Breast epithelium (tissue), 4 donors: ENCODE results near the gene LSM10. TPM values are rescaled to one million over a fixed set of nuclear protein-coding genes. Genes with fewer than 3 reads are reported as not detected.

Source experiments
- DNase-seq, 2 donors: peaks; one replicate each; pipeline ENCODE4 v3.0.0-alpha.2; 2019; ENCODE audit warnings: low spot score in 2 of 2
- H3K27ac ChIP-seq, 2 donors: fragments of 200-600 bp; sonication (generic) in 1 of 2; one replicate each; pipeline ENCODE4 v1.5.1; 2016 to 2019; ENCODE audit warnings: mild to moderate bottlenecking in 1 of 2
- H3K27me3 ChIP-seq, 2 donors: fragments of 200-600 bp; sonication (generic) in 1 of 2; one replicate each; pipeline versions ENCODE4 v1.5.1 to v1.6.0; 2017 to 2019; ENCODE audit warnings: control low read depth in 1 of 2, mild to moderate bottlenecking in 1 of 2
- H3K36me3 ChIP-seq: fragments of 200-600 bp; one replicate; pipeline ENCODE4 v1.5.1; 2019
- H3K4me1 ChIP-seq, 2 donors: fragments of 200-600 bp; sonication (generic); one replicate each; pipeline ENCODE4 v1.5.1; 2016 to 2019; ENCODE audit warnings: control low read depth in 1 of 2
- H3K4me3 ChIP-seq, 3 donors: fragments of 200-600 bp; sonication (generic); 1 replicate in 2 of 3; 2 replicates in 1 of 3; pipeline ENCODE4 v1.5.1; 2016 to 2019; ENCODE audit warnings: mild to moderate bottlenecking in 3 of 3, moderate library complexity in 2 of 3
- H3K9me3 ChIP-seq, 2 donors: fragments of 200-600 bp; sonication (generic) in 1 of 2; one replicate each; pipeline ENCODE4 v1.5.1; 2016 to 2019; ENCODE audit warnings: control low read depth in 1 of 2
- POLR2A ChIP-seq: fragments of 450-650 bp; IDR thresholded peaks from one replicate; pipeline ENCODE4 v1.6.1; 2016; ENCODE audit warnings: antibody characterized with exemption, mild to moderate bottlenecking, moderate library complexity
- POLR2AphosphoS5 ChIP-seq, 3 donors: sonication (generic); formaldehyde crosslinking; IDR thresholded peaks; one replicate each; pipeline ENCODE4 v1.6.1; 2017; ENCODE audit warnings: antibody characterized with exemption in 3 of 3
- intact Hi-C: fragments of 100-400 bp; cut with DNase I; formaldehyde crosslinking; loops from one replicate; pipeline ENCODE4 v1.15.1; 2023; ENCODE audit warnings: low total_unique reads
- total RNA-seq, 3 donors: library from RNA; depleted of rRNA; stranded (reverse); fragments of >200 nt; gene quantifications; one replicate each; pipeline ENCODE4 v1.1.0, GENCODE V29; 2016
- TF ChIP-seq, protein P1 (sequence below), 3 donors: fragments of 450-650 bp; IDR thresholded peaks; one replicate each; pipeline ENCODE4 v1.5.1; 2016 to 2017; ENCODE audit warnings: antibody characterized with exemption in 3 of 3, mild to moderate bottlenecking in 3 of 3, moderate library complexity in 3 of 3

The LSM10 gene
- total RNA-seq, 3 donors from 2014 or later, result 31.8 to 49.5 (median 39.7) TPM

DNA sequence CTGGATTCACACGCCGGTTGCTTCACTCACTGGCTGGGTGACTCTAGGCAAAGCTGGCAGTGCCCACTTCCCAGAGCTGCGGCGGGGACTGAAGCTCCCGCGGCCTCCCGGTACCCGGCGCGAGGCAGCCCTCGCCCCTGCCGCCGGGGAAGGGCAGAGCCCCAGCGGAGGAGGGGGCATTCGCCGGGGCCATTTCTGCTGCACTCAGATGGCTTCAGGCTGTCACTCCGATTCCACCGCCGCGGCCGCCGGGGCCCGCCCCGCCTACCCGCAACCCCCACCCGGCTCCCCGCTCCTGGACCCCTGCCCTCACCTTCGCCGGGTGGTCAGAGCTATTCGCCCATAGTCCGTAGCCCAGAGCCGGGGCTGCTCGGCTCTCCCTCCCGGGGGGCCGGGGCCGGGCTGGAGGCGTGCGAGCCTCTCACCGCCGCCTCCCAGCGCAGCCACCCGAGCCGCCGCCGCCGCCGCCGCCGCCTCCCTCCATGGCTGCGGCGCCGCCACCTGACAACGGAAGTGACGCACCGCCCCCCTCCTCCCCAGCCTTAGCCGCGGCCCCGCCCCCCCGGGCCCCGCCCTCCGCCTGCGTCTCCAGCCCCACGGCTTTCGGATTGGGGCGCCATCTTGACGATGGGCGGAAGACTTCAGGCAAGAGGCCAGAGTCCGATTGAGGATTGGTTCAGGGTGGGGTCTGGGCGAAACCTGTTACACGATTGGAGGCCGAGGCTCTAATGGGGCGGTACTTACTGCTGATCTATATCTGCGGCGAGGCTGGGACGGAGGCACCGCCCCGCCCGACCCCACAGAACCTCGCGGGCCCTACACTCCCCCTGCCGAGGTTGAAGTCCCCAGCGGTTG is 12.1 kb downstream of the LSM10 start, which contains the start of gene STK40:
Gene STK40, minus strand, starts transcription at position 515 of the 855 bp plus-strand sequence. CDS start 24,592 bp downstream, outside the sequence.
- Histone ChIP-seq H3K36me3 (no peaks in the 10 kb centered on the region), H3K4me3 (peak within 1 kb of the TSS; percentile 68 to 92 (median 85)), H3K27me3 (no peaks in the 10 kb centered on the region), H3K27ac (peak within 1 kb of the TSS; percentile 98 to 99), H3K4me1 (peaks cover 2 to 32% of the 10 kb centered on the region in 2 donors), H3K9me3 (no peaks in the 10 kb centered on the region)
- TF ChIP-seq, protein P1, sequence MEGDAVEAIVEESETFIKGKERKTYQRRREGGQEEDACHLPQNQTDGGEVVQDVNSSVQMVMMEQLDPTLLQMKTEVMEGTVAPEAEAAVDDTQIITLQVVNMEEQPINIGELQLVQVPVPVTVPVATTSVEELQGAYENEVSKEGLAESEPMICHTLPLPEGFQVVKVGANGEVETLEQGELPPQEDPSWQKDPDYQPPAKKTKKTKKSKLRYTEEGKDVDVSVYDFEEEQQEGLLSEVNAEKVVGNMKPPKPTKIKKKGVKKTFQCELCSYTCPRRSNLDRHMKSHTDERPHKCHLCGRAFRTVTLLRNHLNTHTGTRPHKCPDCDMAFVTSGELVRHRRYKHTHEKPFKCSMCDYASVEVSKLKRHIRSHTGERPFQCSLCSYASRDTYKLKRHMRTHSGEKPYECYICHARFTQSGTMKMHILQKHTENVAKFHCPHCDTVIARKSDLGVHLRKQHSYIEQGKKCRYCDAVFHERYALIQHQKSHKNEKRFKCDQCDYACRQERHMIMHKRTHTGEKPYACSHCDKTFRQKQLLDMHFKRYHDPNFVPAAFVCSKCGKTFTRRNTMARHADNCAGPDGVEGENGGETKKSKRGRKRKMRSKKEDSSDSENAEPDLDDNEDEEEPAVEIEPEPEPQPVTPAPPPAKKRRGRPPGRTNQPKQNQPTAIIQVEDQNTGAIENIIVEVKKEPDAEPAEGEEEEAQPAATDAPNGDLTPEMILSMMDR (IDR thresholded peaks at IDR 0.05), result no peak
- TF ChIP-seq POLR2AphosphoS5 (IDR thresholded peaks at IDR 0.05), result peak in 1 of 3 donors; percentile 69
- TF ChIP-seq POLR2A, result no peak
- peak; percentile 98 to 99 for DNase-seq
- intact Hi-C loops, result no loop called here

DNA sequence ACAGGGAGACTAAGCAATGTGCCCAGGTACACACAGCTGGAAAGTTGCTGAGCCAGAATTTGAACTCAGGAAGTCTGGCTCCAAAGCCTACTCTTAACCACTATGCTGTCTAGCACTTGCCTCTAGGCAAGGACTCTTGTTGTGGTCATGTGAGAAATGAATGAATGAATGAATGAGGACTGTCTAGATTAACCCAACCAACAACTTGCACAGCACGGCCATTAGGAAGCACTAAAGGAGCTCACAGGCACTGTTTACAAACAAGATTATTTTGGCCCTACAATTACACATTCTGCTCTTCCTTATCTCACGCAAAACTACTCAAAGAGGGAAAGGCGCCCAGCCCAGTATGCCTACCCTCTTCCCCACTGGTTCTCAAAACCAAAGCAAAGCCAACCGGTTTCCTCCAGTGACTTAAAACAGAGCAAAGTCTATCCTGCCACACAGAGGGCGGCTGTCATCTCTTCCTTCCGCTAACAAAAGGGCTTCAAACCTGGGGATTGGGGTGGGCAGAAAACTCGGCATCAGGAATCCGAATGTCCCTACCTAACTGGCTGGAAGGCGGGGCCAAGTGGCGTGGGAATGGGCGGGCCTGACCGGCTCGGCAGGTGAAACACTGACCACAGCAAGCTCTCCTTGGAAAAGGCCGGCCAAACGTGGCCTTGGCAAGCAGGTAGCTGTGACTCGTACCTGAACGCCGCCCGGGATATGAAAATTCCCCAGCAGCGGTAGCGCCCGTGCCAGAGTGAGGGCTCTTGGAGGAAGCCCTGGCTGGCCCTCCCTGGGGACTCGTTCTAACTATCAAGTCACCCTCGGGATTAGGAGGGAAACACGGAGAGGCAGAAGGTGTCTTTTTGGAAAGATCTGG is 12.9 kb downstream of the LSM10 start:
- Histone ChIP-seq H3K4me1 (peaks cover 2 to 32% of the 10 kb centered on the region in 2 donors), H3K36me3 (no peaks in the 10 kb centered on the region), H3K27ac (peak overlapping the region; percentile 98 to 99), H3K27me3 (no peaks in the 10 kb centered on the region), H3K9me3 (no peaks in the 10 kb centered on the region), H3K4me3 (peak overlapping the region; percentile 68 to 92 (median 85))
- intact Hi-C loops, result no loop called here
- DNase-seq, result peak; percentile 87 to 88
- TF ChIP-seq, protein P1 (IDR thresholded peaks at IDR 0.05), result no peak
- no peak for TF ChIP-seq POLR2A
- TF ChIP-seq POLR2AphosphoS5 (IDR thresholded peaks at IDR 0.05), result peak in 2 of 3 donors; percentile 11 to 42

DNA sequence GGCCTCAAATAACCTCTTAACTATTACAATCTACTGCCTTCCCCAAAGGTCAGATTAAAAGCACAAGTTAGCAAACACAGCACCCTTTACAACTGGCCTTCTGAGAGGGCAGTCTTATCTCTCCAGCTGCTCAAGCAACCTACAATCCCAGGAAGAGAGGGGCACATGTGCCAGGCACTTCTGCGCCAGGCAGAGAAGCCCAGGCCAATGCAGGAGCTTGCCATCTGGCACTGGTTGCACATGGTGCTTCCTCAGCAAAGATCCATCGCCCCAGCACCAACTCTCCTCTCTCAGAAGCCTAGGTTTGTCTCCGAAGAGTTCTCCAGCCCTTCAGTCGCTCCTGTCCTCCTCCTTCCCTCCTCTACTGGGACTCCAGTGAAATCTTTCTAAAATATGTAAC is 14.5 kb downstream of the LSM10 start:
- H3K36me3 ChIP-seq, result no peaks in the 10 kb centered on the region
- no peaks in the 10 kb centered on the region for H3K9me3 ChIP-seq
- H3K4me3 ChIP-seq, result no peak overlapping the region
- H3K27ac ChIP-seq, result no peak overlapping the region
- intact Hi-C loops, result no loop called here
- TF ChIP-seq, protein P1 (IDR thresholded peaks at IDR 0.05), result no peak
- no peak for TF ChIP-seq POLR2AphosphoS5 (IDR thresholded peaks at IDR 0.05)
- no peak for TF ChIP-seq POLR2A
- DNase-seq, result no peak
- H3K27me3 ChIP-seq, result no peaks in the 10 kb centered on the region
- peaks cover 2 to 32% of the 10 kb centered on the region in 2 donors for H3K4me1 ChIP-seq

DNA sequence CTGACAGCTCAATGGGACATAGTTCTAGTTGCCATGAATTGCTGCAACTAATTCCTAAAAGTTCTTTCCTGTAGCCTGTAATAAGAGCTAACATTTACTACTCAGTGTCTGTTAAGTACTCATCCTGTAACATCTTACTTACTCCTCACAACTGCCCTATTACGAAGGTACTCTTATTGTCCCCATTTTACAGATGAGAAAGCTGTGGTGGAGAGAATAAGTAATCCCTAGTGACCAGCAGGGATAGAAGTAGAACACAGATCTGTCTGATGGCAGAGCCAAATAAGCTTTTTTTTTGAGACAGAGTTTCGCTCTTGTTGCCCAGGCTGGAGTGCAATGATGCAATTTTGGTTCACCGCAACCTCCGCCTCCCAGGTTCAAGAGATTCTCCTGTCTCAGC is 15.0 kb downstream of the LSM10 start:
- TF ChIP-seq POLR2A, result no peak
- TF ChIP-seq, protein P1 (IDR thresholded peaks at IDR 0.05), result no peak
- no peak for TF ChIP-seq POLR2AphosphoS5 (IDR thresholded peaks at IDR 0.05)
- intact Hi-C loops, result no loop called here
- Histone ChIP-seq H3K4me1 (peaks cover 2 to 27% of the 10 kb centered on the region in 2 donors), H3K27me3 (no peaks in the 10 kb centered on the region), H3K9me3 (no peaks in the 10 kb centered on the region), H3K27ac (no peak overlapping the region), H3K36me3 (no peaks in the 10 kb centered on the region), H3K4me3 (no peak overlapping the region)
- no peak for DNase-seq
